GM23338 (cell line): ENCODE measurements around the gene WIPF1. TPM values are rescaled to one million over a fixed set of nuclear protein-coding genes. Genes with fewer than 3 reads are reported as not detected.

Experiments used
- ATAC-seq: fragments of 200-7000 bp; cut with Tn5 transposase; 3 replicates; pipeline ENCODE4 v1.9.1; 2020
- DNase-seq: peaks from one replicate; pipeline ENCODE4 v3.0.0-alpha.2; 2015; ENCODE audit warnings: low spot score
- H2AFZ ChIP-seq: fragments of 200-600 bp; sonication (generic); 2 replicates; pipeline ENCODE4 v1.8.0; 2016; ENCODE audit warnings: antibody characterized with exemption, mild to moderate bottlenecking, moderate library complexity
- H3F3A ChIP-seq: fragments of 200-600 bp; sonication (generic); replicated peaks from 2 replicates; pipeline ENCODE4 v1.8.0; 2017; ENCODE audit warnings: antibody characterized with exemption, mixed run types, low read depth
- H3K27ac ChIP-seq: fragments of 200-600 bp; sonication (generic); 2 replicates; pipeline ENCODE4 v1.6.1; 2016; ENCODE audit warnings: low read depth
- H3K27me3 ChIP-seq: fragments of 200-600 bp; sonication (generic); 2 replicates; pipeline ENCODE4 v1.8.0; 2016; ENCODE audit warnings: mild to moderate bottlenecking, mixed run types, moderate library complexity; ENCODE audit not compliant: insufficient read depth
- H3K36me3 ChIP-seq: fragments of 200-600 bp; sonication (generic); 2 replicates; pipeline ENCODE4 v1.8.0; 2016; ENCODE audit warnings: mild to moderate bottlenecking; ENCODE audit not compliant: insufficient read depth
- H3K4me1 ChIP-seq: fragments of 200-600 bp; sonication (generic); 2 replicates; pipeline ENCODE4 v1.8.0; 2016; ENCODE audit warnings: mild to moderate bottlenecking, moderate library complexity; ENCODE audit not compliant: insufficient read depth
- H3K4me2 ChIP-seq: fragments of 200-600 bp; sonication (generic); 2 replicates; pipeline ENCODE4 v1.7.1; 2017; ENCODE audit warnings: mixed run types
- H3K4me3 ChIP-seq: fragments of 200-600 bp; sonication (generic); 2 replicates; pipeline ENCODE4 v1.6.1; 2016; ENCODE audit warnings: mixed run types
- H3K79me2 ChIP-seq: fragments of 200-600 bp; sonication (generic); replicated peaks from 2 replicates; pipeline ENCODE4 v1.8.0; 2017; ENCODE audit warnings: mild to moderate bottlenecking; ENCODE audit not compliant: insufficient read depth
- H3K9me2 ChIP-seq: fragments of 200-600 bp; sonication (generic); 2 replicates; pipeline ENCODE4 v1.8.0; 2017; ENCODE audit not compliant: insufficient read depth
- H4K20me1 ChIP-seq: fragments of 200-600 bp; sonication (generic); replicated peaks from 2 replicates; pipeline ENCODE4 v1.8.0; 2017; ENCODE audit warnings: mild to moderate bottlenecking; ENCODE audit not compliant: insufficient read depth
- H3K27ac Mint-ChIP-seq: 2 replicates; pipeline ENCODE4 v1.8.0; 2020; ENCODE audit warnings: inconsistent platforms, mild to moderate bottlenecking, moderate library complexity, mixed read lengths
- H3K27me3 Mint-ChIP-seq: 3 replicates; pipeline ENCODE4 v1.8.0; 2022; ENCODE audit warnings: low read depth, mild to moderate bottlenecking, moderate library complexity, mixed read lengths, inconsistent platforms; ENCODE audit not compliant: insufficient read depth, poor library complexity
- H3K36me3 Mint-ChIP-seq: 3 replicates; pipeline ENCODE4 v1.8.0; 2021; ENCODE audit warnings: low read depth, mild to moderate bottlenecking, inconsistent platforms, moderate library complexity, mixed read lengths
- H3K4me1 Mint-ChIP-seq: 3 replicates; pipeline ENCODE4 v1.8.0; 2020; ENCODE audit warnings: mild to moderate bottlenecking, inconsistent platforms, mixed read lengths
- H3K4me3 Mint-ChIP-seq: 3 replicates; pipeline ENCODE4 v1.8.0; 2021; ENCODE audit warnings: moderate library complexity, mild to moderate bottlenecking, inconsistent platforms, mixed read lengths
- H3K9me3 Mint-ChIP-seq: 3 replicates; pipeline ENCODE4 v1.8.0; 2020; ENCODE audit warnings: moderate library complexity, mild to moderate bottlenecking, inconsistent platforms, mixed read lengths
- CREB1 ChIP-seq: fragments of 250-450 bp; sonication (Bioruptor Pico); IDR thresholded peaks from 2 replicates; pipeline ENCODE4 v1.5.0; 2020; ENCODE audit warnings: low read depth, mild to moderate bottlenecking, moderate library complexity
- CTCF ChIP-seq, 2 experiments: fragments of 200-600 bp in 1 of 2; sonication (generic) in 1 of 2; conservative IDR thresholded peaks; 2 replicates each; pipeline versions ENCODE4 v1.5.1 to v1.6.1; 2016 to 2017; ENCODE audit warnings: antibody characterized with exemption in 2 of 2, low read depth in 2 of 2, mild to moderate bottlenecking in 2 of 2, moderate library complexity in 1 of 2
- ETS1 ChIP-seq: IDR thresholded peaks from 2 replicates; pipeline ENCODE4 v1.6.1; 2016; ENCODE audit warnings: antibody characterized with exemption
- EZH2 ChIP-seq: fragments of 200-600 bp; sonication (generic); IDR thresholded peaks from one replicate; pipeline ENCODE4 v1.8.0; 2017; ENCODE audit warnings: antibody characterized with exemption, mild to moderate bottlenecking, low read depth; ENCODE audit not compliant: unreplicated experiment
- EZH2phosphoT487 ChIP-seq: fragments of 200-600 bp; sonication (generic); IDR thresholded peaks from one replicate; pipeline ENCODE4 v1.8.1; 2018; ENCODE audit warnings: antibody characterized with exemption; ENCODE audit not compliant: unreplicated experiment
- JUNB ChIP-seq: IDR thresholded peaks from one replicate; pipeline ENCODE4 v1.6.1; 2016; ENCODE audit warnings: antibody characterized with exemption; ENCODE audit not compliant: unreplicated experiment
- NANOG ChIP-seq: IDR thresholded peaks from 2 replicates; pipeline ENCODE4 v1.6.1; 2016; ENCODE audit warnings: antibody characterized with exemption, borderline replicate concordance
- POLR2AphosphoS5 ChIP-seq: IDR thresholded peaks from 2 replicates; pipeline ENCODE4 v1.6.1; 2016; ENCODE audit warnings: antibody characterized with exemption, low read depth
- REST ChIP-seq: IDR thresholded peaks from one replicate; pipeline ENCODE4 v1.6.1; 2018; ENCODE audit warnings: antibody characterized with exemption; ENCODE audit not compliant: unreplicated experiment
- STAT1 ChIP-seq: IDR thresholded peaks from one replicate; pipeline ENCODE4 v1.6.1; 2016; ENCODE audit warnings: antibody characterized with exemption; ENCODE audit not compliant: unreplicated experiment
- ZNF114 ChIP-seq: fragments of 250-450 bp; sonication (Bioruptor Pico); IDR thresholded peaks from 2 replicates; pipeline ENCODE4 v1.5.0; 2020; ENCODE audit warnings: mild to moderate bottlenecking, moderate library complexity
- ZNF331 ChIP-seq: fragments of 250-450 bp; sonication (Bioruptor Pico); IDR thresholded peaks from 2 replicates; pipeline ENCODE4 v1.5.0; 2020; ENCODE audit warnings: low read depth, mild to moderate bottlenecking, moderate library complexity
- ZNF462 ChIP-seq: fragments of 250-450 bp; sonication (Bioruptor Pico); IDR thresholded peaks from 2 replicates; pipeline ENCODE4 v1.5.0; 2020; ENCODE audit warnings: mild to moderate bottlenecking, moderate library complexity
- polyA plus RNA-seq: library from polyadenylated mRNA; unstranded; fragments of >200 nt; fragmentation: Nextera tagmentation; extraction: Ambion mirVana; gene quantifications from 2 replicates; pipeline ENCODE4 v1.2.1, GENCODE V29; 2016
- total RNA-seq: library from RNA; depleted of rRNA; stranded (reverse); fragments of >200 nt; shearing (Covaris generic); gene quantifications from 2 replicates; pipeline ENCODE4 v1.2.3, GENCODE V29; 2014

Gene WIPF1
- total and polyA plus RNA-seq, 2 experiments from 2014 or later: 3.0 to 6.0 TPM

GRCh38 chr2:174560737-174561136, 36.9 kb downstream of the WIPF1 start:
- Mint-ChIP-seq H3K36me3 (no peaks in the 10 kb centered on the region), H3K27ac (no peak overlapping the region), H3K4me3 (no peak overlapping the region), H3K4me1 (peaks cover 5% of the 10 kb centered on the region; the same call in 2 of the 3 replicates), H3K9me3 (no peaks in the 10 kb centered on the region), H3K27me3 (no peaks in the 10 kb centered on the region)
- no peak overlapping the region for H3K4me2 ChIP-seq
- no peak overlapping the region; the same call in 1 of the 2 replicates for H2AFZ ChIP-seq
- DNase-seq (no peak), ATAC-seq (no peak)
- H3K79me2 ChIP-seq: no peaks in the 10 kb centered on the region
- no peaks in the 10 kb centered on the region for H3F3A ChIP-seq
- H3K4me1 ChIP-seq: no peaks in the 10 kb centered on the region
- no peaks in the 10 kb centered on the region for H4K20me1 ChIP-seq
- TF ChIP-seq REST: no peak
- no peak for TF ChIP-seq ZNF331 (CRISPR knock-in tag)
- TF ChIP-seq EZH2: no peak
- no peak for TF ChIP-seq CREB1 (CRISPR knock-in tag)
- no peak for TF ChIP-seq EZH2phosphoT487
- no peak for TF ChIP-seq POLR2AphosphoS5
- no peak for TF ChIP-seq ETS1
- no peak for TF ChIP-seq CTCF (conservative IDR thresholded peaks at IDR 0.05; ENCODE audit: low read depth in 2 of 2)
- TF ChIP-seq ZNF114 (CRISPR knock-in tag): no peak
- TF ChIP-seq JUNB: no peak
- no peak for TF ChIP-seq ZNF462 (CRISPR knock-in tag)
- TF ChIP-seq STAT1: no peak
- no peak for TF ChIP-seq NANOG
- no peak overlapping the region for H3K4me3 ChIP-seq
- no peak overlapping the region for H3K27ac ChIP-seq
- H3K27me3 ChIP-seq: no peaks in the 10 kb centered on the region
- H3K36me3 ChIP-seq: no peaks in the 10 kb centered on the region
- no peaks in the 10 kb centered on the region for H3K9me2 ChIP-seq
